Measurements from ENCODE around the gene A4GNT.

DNA sequence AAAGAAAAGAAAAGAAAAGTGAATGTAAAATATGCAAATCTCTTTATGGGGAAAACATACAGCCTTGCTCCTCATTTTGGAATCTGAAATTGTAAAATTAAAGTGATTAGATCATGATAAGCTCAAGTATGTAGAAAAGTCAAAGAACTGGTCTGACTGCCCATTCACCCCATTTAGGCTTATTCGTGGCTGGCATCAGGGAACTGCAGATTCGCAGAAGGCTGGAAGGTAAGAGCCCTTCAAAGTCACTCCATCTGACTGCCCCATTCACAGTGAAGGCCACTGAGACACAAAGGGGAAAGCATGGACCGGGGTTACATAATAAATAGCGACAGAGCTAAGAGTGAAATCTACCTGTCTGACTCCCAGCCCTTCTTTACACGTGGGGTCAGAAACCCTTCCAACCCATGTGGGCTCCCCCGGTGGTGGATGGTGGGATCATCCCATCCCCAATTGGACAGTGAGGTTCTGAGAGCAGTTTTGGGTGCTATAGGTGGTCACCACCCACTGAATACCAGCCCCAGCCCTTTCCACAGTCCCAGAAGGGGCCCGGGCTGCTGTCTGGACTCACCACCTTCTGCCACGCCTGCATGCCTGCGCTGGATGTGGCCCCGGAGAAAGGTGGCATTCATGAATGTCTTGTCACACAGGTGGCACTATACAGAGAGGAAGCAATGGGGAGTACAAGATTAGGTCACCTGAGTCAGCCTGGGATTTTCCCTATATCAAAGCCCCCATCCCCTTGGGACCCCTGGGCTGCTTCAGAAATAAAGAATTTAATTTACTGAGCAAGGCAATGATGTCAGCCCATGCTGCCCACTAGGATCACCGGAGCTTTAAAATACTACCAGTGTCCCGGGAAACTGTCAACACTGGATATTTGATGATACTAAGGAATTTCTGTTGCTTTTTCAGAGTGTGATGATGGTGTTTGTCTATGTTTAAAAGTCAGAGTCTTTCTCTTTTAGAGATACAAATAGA lies 34.7 kb downstream of the A4GNT start:
- TF ChIP-seq, protein P1, sequence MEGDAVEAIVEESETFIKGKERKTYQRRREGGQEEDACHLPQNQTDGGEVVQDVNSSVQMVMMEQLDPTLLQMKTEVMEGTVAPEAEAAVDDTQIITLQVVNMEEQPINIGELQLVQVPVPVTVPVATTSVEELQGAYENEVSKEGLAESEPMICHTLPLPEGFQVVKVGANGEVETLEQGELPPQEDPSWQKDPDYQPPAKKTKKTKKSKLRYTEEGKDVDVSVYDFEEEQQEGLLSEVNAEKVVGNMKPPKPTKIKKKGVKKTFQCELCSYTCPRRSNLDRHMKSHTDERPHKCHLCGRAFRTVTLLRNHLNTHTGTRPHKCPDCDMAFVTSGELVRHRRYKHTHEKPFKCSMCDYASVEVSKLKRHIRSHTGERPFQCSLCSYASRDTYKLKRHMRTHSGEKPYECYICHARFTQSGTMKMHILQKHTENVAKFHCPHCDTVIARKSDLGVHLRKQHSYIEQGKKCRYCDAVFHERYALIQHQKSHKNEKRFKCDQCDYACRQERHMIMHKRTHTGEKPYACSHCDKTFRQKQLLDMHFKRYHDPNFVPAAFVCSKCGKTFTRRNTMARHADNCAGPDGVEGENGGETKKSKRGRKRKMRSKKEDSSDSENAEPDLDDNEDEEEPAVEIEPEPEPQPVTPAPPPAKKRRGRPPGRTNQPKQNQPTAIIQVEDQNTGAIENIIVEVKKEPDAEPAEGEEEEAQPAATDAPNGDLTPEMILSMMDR (IDR thresholded peaks at IDR 0.05) = no peak
- no peak for TF ChIP-seq EP300 (IDR thresholded peaks at IDR 0.05)
- TF ChIP-seq POLR2A (IDR thresholded peaks at IDR 0.05) = no peak
- TF ChIP-seq POLR2AphosphoS5 (IDR thresholded peaks at IDR 0.05) = no peak
